Epithelial cell of esophagus (primary cell): ENCODE measurements around the gene ANO6.
"Not testable (repeated sequence)": the region's sequence is repeated elsewhere in the genome, so short reads cannot be mapped to it uniquely, and the experiment has no call there.

Experiments
- DNase-seq: peaks from one replicate; pipeline ENCODE4 v3.0.0; 2010; ENCODE audit warnings: low read depth
- H3K4me3 ChIP-seq: 2 replicates; pipeline ENCODE4 v1.5.1; 2011; ENCODE audit warnings: mild to moderate bottlenecking, low read length, control low read depth
- CTCF ChIP-seq: IDR thresholded peaks from 2 replicates; pipeline ENCODE4 v1.5.1; 2011; ENCODE audit warnings: low read depth, mild to moderate bottlenecking, low read length, control low read depth, inconsistent platforms; ENCODE audit not compliant: insufficient read depth; ENCODE audit errors: missing control alignments

ANO6 gene

GRCh38 chr12:45235087-45236025 lies 19.5 kb downstream of the ANO6 start:
- peak; percentile 94 for DNase-seq
- TF ChIP-seq CTCF, result no peak
- H3K4me3 ChIP-seq, result no peak overlapping the region

DNA sequence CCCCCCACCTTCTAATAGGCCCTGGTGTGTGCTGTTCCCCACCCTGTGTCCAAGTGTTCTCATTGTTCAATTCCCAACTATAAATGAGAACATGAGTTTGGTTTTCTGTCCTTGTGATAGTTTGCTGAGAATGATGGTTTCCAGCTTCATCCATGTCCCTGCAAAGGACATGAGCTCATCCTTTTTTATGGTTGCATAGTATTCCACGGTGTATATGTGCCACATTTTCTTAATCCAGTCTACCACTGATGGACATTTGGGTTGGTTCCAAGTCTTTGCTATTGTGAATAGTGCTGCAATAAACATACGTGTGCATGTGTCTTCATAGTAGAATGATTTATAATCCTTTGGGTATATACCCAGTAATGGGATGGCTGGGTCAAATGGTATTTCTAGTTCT lies 20.5 kb downstream of the ANO6 start:
- H3K4me3 ChIP-seq, DNase-seq: not testable (repeated sequence)

DNA sequence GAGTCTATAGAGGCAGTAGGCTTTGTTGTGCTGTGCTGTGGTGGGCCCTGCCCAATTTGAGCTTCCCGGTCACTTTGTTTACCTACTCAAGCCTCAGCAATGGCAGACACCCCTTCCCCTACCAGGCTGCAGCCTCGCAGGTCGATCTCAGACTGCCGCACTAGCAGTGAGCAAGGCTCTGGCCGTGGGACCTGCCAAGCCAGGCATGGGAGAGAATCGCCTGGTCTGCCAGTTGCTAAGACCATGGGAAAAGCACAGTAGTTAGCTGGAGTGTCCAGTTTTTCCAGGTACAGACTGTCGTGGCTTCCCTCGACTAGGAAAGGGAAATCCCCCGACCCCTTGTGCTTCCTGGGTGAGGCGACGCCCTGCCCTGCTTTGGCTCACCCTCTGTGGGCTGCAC lies 26.3 kb downstream of the ANO6 start:
- no peak for TF ChIP-seq CTCF
- DNase-seq, result peak; percentile 21
- no peak overlapping the region for H3K4me3 ChIP-seq

DNA sequence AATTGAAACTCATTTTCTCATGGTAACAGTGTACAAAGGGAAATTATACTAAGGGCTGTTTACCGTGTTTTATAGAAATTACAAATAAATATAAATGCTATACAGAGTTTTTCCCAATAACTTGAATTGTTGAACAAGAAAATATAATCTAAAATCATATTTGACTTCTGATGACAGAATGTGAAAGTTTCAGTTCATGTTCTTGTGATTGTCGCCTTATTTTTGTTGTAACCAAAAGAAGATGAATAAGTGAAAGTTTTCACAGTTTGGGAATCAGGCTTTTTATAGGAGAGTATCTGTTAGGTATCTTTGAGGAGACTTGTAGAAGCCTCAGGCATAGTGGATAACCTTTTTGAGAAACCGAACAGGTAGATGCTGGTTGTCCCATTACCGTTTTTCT lies 28.1 kb downstream of the ANO6 start:
- TF ChIP-seq CTCF, result no peak
- DNase-seq, result no peak
- no peak overlapping the region for H3K4me3 ChIP-seq

DNA sequence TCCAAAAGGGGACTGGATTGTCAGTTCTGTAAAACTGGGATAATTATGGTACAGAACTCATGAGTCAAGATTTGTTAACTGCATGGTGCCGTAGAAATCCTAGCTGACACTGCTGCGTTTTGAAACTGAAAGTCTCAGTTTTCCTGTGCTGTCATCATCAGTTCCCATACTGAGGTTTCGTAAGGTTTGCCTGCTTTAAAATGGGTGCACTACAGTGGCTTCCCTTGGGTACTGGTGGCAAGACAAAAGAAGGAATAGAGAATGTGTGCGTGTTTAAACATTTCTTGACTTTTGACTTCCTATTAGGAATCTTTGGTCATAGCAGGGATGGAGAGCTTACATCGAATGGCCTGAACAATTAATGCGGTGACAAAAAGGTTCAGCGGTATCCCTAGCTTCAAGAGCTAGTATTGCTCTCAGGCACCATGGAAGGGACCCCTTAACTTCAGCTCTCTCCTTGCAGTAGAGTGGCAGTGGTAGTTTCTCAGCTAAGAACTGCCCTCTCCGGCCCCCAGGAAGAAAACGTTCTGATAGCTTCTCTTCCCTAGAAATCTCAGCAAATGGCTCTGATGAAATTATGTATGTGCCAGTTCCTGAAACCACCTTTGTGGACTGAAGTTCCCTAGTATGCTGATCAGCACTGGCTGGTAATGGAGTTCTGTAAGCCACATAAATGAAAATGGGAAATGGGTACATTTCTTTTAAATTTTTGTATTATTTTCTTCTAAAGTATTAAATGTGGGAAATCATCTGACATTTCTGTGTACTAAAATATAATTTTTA lies 28.9 kb downstream of the ANO6 start:
- no peak overlapping the region for H3K4me3 ChIP-seq

GRCh38 chr12:45246236-45246635 lies 30.3 kb downstream of the ANO6 start:
- TF ChIP-seq CTCF, result no peak
- no peak for DNase-seq
- no peak overlapping the region for H3K4me3 ChIP-seq

More for the DNA sequence above, 28.9 kb downstream of the ANO6 start:
- TF ChIP-seq CTCF, result no peak
- DNase-seq, result peak; percentile 36

- no peak overlapping the region for H3K4me3 ChIP-seq
- DNase-seq, result no peak
- no peak for TF ChIP-seq CTCF
These were observed 31.7 kb downstream of the ANO6 start for GRCh38 chr12:45247589-45247988.
